IPS DF 4.7 (cell line): ENCODE data around the gene DESI2.
"Not testable (repeated sequence)": the region's sequence is repeated elsewhere in the genome, so short reads cannot be mapped to it uniquely, and the experiment has no call there.

ENCODE experiments used
- DNase-seq: peaks from one replicate; pipeline ENCODE4 v3.0.0-alpha.2; 2013; ENCODE audit warnings: low spot score; ENCODE audit errors: extremely low read depth

Gene DESI2

DNA sequence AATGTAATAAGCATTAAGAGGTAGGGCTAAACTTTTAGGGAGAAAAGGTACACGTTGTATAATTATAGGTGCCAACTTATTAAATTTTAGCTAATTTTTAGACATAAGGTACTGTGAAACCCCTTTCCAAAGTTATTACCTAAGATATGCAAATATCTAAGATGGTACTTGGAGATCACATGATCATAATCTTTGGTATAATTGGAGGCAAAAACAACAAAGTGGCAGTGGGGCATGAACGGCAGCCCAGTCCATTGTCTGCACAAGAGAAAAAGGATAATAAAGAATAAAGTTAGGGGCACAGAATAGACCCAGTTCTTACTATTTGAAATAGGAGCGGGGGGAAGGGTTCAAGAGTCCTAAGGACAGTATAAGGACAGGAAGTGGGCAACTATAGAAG is 51.2 kb downstream of the DESI2 start:
- no peak for DNase-seq

DNA sequence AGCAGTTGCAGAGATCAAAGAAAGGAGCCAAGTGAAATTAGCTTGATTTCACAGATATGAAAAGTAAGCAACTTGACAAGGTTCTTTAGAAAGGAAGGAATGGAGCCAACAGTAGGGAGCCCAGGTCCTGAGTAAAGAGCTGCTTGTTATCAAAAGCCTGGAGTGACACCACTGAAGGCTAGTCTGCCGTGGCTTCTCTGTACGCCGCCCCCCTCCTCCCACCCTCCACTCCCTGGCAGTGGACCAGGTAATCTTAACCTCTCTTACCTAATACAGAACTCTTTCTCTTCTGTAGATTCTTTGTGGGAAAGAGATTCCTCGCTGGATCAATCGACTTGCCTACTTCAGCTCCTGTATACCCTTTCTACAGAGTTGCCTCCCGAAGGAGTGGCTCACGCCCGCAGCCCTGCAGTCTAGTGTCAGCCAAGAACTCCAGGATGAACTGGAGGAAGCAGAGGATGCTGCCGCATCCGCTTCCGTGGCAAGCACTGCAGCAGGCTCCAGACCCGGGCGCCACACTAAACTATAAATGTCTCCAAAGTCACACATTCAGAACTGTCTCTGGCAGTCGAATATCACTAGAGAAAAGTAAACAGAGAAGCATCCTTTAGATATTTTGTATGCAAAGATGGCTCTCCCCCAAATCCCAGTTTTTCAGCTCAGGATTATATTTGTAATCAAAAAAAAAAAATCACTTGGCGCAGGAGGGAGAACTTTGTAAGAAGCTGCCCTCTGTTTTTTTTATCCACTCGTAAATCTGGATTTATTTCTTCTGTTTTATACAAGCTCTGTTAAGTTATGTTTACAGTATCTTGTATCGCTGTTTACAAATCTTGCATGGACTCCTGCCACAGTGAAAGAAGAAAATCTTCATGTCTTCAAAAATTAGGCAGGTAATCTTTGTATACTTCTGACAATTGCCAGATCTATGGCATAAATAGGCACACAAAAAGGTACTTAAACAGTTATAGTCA is 52.6 kb downstream of the DESI2 start:
- no peak for DNase-seq

DNA sequence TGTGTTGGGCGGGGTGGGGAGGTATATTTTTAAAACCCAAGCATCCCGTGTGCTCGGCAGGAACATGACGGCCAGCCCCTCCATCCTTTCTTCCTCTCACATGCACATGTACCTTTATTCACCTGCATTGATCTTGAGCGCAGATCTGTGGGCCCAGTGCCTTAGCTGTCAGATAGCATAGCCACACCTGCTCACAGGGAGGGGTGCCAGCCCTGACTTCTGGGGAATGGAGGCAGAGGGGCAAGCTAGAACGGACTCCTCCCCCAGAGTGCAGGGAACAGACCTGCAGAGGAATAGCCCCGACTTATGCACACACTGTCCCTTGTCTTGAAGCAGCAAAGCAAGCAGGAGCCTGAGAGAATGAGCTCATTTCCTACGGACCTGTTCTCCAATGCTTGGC is 56.1 kb downstream of the DESI2 start:
- no peak for DNase-seq

DNA sequence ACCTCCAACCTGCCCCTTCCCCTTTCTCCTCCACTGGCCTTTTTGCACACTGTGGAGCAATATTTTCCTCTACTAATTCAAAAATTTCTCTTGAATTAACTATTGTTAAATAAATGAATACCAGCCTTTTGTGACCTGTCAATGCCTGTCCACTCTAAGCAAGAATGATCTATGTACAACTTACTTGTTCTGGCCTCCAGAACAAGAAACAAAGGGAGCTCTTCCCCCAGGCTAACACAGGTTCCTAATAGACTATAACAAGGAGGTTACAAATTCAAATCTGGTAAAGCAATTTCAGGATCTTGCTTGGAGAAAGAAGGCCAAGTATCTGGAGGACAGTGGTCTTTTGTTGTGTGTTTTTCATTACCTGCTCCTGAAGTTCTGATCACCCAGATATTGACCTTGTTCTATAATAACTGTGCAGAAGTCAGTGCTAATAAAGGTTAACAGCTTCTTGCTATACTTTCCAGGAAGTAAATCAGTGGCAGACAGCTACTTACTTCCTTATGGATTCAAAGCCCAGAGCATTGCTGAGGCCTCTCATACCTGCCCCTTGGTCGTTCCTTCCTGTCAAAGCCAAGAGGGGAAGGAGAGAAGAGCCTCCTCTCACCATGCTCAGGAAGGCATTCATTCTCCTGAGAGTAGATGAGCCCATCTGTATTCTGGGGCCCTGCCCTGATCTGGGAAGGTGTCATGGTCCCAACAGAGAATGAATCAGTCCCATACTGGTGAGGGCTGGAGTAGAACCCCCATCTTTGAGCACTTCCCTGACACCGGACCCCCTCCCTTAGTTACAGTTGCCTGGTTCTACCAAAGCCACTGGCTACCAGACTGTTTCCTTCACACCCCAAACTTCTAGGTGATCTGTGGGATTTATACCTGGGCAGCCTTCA is 56.8 kb downstream of the DESI2 start:
- DNase-seq: no peak

DNA sequence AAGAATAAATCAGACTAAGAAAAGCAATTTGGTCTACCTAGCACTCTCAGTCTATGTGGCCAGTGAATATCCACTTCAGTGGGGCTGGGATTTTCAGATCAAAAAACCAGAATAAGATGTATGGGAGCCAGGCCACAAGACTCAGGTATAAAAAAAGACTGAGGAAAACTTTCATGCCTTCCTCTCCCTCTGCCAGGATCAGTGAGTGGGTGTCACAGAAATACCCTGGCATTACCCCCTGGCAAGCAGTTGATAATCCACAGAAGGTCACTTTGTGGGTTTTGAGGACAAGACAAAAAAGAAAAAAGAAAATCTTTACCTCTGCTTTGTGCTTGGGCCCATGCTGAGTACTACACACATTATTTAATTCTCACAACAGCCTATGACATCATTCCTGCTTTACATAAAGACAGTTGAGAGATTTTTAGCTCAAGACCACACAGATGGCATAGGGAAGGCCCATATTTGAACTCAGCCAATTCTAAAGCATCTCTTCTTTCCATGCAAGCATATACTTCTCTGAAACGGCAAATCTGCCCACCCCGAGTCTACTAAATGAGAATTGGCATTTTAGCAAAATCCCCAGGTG is 57.6 kb downstream of the DESI2 start:
- no peak for DNase-seq

DNA sequence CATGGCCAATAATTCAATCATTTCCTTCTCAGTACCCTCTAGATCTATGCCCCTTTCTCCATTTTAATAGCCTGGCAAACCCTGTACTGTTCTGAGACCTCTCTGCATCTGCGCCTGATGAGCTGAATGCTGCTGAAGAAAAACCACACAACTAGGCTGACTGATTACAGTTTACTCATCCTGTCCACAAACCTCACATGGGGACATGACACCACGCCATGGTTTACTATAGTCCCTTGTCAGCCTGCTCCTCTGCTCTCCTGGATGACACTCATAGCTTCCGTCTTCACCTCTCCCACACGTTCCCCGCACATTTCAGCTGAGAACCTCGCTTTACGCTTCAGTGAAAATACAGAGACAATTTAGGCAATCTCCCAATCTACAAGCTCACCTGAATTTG is 59.7 kb downstream of the DESI2 start:
- no peak for DNase-seq

DNA sequence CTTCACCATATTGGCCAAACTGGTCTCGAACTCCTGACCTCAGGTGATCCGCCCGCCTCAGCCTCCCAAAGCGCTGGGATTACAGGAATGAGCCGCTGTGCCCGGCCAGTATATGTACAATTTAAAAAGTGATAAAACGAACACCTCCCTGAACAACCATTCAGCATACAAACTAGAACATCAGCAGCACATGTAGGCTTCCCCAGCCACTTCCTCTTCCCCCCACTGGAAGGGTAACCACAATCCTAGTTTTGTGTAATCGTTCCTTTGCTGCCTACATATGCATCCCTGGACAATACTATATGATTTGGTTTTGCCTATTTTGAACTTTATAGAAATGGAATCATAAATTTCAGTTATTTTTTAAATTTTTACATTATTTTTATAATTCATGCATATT is 60.4 kb downstream of the DESI2 start:
- DNase-seq: no peak

DNA sequence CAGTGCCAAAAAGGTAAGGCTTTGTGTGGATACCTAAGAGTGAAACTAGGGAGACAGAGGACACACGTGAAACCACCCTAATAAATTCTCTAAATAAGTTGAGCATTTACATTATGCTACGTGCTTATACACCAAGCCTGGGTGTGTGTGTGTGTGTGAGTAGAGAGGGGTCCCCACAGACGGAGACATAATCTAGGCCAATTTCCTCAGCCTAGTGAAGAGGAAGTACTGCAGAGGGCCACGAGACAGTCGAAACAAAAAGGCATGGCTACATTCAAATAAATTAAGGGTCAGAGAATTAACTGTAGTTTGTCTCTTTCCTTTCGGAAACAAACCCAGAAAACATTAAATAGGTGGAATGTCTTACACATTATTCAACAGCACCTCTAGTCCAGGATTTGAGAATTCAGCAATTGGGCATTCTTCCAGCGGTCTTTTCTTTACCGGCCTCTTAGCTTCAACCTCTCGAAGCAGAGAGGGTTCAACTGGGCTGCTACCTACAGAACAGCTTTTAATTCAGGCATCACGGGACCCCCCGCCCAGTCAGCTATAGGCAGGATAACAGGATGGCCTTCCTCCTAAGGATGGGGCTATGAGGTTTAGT is 75.0 kb downstream of the DESI2 start:
- DNase-seq: no peak

DNA sequence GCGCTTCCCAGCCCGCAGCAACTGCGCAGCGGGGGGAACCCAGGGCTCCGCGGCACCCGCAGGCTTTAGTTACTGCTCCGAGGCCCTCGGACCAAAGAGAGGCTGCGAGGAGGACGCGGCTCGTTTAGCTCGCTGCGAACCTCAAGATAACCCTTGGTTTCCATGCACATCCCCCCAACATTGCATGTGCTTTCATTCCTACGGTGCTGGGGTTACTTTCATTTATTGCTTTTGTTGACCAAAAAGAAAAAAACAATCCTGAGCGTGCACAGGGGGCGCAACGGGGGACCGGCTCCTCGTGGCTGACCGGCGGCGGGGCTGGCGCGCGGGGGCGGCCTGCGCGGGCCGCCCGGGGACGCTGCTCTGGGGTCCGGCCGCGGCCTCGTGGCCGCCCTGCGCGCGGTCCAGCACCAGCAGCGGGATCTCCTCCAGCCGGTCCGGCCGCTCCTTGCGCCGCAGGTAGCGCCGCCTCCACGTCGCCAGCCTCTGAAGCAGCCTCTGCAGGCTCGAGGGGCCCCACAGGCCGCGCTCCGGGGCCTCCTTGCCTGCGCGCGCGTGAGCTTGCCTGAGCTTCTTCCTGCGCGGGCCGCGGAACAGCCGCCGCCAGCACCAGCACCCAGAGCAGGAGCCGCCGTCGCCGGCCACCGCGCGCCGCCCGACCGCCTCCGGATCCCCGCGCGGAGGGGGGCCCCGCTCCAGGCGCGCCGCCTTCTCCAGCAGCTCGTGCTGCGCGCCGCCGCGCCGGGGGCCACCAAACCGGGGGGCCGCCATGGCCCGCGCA is 77.4 kb downstream of the DESI2 start:
- no peak for DNase-seq

DNA sequence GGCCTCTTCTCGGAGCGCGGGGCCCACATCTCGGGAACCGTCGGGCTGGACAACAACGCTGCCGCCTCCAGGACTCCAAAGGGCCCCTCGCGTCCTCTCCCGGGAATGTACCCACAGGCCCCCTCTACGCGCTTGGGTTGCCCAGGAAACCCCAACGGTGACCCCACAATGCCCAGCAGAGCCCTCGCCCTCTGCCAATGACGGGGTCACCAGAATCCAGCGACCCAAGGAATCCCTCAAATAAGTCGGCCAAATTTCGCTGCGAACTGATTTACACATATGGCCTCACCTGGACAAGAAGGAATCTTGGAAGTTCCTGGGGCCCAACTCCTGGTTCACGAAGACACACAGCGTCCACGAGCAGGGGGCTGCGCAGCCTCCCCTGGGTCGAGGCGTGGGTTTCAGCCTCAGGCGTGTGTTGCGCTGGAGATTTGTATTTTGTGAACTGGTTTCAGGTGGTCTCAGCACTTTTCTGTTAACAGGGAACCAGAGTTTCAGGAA is 78.1 kb downstream of the DESI2 start:
- DNase-seq: no peak

DNA sequence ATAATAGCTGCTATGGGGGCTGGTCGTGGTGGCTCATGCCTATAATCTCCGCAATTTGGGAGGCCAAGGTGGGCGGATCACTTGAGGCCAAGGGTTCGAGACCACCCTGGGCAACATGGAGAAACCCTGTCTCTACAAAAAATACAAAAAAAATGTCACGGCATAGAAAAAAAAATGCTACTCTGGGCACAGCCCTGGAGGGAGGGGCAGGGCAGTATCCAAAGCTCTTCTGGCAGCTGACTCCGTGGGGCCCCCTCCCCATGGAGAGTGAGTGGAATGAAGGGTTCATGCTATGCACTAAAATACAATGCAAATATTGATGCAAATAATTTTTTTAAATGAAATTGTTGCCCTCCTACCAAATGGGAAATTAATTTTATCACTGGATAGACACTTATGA is 78.7 kb downstream of the DESI2 start:
- no peak for DNase-seq

DNA sequence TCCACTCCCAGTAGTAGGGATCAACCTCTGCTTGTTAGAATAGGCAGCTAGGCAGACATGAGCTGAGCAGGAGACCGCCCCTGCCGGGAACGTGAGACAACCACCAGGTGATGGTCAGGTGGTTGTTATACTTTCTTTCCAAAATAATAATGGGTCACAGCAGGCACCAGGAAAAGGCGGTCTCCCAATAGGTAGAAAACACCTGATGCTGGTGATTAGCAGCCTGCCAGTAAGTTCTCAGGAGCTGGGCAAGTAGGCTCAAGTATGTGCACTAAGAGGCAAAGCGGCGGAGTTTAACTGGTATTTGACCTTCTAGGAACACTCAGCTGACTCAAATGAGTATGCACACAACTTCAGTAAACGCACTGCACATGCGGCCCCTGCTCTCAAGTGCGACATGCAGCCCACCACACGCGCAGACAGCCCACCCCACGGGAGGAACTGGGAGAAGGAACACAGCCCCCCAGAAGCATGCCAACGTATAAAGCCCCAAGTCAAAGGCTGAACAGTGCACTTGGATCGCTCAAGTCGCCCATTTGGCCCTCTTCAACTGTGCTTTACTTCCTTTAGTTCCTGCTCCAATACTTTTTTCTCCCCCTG is 80.0 kb downstream of the DESI2 start:
- DNase-seq: no peak

DNA sequence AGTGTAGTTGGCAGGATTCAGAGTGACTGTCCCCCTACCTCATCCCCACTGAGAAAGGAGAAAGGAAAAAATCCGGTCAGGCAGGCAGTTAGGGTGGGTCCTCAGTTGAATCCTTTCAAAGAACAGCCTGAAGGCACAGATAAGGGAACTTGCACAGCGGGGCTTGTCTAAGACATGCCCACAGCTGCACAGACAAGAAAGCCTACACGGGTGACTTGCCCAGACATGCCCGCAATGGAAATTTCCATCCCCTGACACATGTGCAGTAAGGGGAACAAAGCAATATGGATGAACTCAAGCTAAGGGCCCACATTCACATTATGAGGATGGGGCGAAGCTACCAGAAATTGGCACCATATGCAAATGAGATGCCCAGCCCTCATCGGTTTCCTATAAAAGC is 82.5 kb downstream of the DESI2 start:
- DNase-seq: no peak

DNA sequence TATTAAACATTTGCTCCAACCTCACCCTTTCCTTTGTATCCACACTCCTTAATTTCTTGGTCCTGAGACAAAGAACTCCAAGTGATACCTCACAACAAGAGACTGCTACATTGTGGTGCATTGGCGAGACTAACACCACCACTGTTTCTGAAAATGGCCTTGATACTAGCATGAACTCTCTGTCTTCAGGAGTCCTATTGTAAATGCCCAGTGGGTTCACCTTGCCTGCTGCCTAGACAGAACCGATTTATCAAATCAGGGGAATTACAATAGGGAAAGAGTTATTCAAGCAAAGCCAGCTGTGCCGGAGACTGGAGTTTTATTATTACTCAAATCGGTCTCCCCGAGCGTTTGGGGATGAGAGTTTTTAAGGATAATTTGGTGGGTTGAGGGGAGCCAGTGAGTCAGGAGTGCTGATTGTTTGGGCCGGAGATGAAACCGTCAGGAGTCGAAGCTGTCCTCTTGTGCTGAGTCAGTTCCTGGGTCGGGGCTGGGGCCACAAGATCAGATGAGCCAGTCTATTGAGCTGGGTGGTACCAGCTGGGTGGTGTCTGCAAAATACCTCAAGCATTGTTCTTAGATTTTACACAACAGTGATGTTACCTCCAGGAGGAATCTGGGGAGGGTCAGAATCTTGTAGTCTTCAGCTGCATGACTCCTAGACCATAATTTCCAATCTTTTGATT is 83.1 kb downstream of the DESI2 start:
- no peak for DNase-seq

DNA sequence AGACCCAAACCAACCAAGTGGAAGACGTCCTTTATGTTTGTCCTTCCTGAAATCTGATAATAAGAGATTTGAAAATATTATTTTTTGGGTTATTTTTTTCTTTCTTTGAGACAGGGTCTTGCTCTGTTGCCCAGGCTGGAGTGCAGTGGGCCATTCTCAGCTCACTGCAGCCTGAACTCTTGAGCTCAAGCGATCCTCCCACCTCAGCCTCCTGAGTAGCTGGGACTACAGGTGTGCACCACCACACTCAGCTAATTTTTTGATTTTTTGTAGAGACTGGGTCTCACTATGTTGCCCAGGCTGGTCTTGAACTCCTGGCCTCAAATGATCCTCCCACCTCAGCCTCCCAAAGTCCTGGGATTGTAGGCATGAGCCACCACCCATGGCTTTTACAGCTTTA is 86.2 kb downstream of the DESI2 start:
- not testable (repeated sequence) for DNase-seq

DNA sequence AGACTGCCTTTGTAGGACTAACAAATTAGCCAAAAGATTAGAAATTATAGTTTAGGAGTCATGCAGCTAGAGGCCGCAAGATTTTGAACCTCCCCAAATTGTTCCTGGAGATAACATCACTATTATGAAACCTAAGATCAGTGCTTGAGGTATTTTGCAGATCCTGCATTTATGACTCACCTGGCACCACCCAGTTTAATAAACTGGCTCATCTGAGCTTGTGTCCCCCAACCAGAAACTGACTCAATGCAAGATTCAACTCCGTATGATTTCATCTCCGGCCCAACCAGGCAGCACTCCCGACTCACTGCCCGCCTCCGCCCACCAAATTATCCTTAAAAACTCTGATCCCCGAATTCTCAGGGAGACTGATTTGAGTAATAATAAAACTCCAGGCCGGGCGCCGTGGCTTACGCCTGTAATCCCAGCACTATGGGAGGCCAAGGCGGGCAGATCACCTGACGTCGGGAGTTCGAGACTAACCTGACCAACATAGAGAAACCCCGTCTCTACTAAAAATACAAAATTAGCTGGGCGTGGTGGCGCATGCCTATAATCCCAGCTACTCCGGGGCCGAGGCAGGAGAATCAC is 87.2 kb downstream of the DESI2 start:
- not testable (repeated sequence) for DNase-seq

DNA sequence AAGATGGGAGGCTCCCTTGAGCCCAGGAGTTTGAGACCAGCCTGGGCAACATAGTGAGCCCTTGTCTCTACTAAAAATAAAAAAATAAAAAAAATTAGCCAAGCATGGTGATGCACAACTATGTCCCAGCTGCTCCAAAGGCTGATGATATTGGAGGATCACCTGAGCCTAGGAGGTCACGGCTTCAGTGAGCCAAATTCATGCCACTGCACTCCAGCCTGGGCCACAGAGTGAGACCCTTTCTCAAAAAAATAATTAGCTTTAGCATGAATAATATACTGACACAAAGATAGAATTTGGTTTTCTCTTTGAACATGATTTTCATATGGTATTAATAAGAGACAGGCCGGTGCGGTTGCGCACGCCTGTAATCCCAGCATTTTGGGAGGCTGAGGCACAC is 88.8 kb downstream of the DESI2 start:
- no peak for DNase-seq

DNA sequence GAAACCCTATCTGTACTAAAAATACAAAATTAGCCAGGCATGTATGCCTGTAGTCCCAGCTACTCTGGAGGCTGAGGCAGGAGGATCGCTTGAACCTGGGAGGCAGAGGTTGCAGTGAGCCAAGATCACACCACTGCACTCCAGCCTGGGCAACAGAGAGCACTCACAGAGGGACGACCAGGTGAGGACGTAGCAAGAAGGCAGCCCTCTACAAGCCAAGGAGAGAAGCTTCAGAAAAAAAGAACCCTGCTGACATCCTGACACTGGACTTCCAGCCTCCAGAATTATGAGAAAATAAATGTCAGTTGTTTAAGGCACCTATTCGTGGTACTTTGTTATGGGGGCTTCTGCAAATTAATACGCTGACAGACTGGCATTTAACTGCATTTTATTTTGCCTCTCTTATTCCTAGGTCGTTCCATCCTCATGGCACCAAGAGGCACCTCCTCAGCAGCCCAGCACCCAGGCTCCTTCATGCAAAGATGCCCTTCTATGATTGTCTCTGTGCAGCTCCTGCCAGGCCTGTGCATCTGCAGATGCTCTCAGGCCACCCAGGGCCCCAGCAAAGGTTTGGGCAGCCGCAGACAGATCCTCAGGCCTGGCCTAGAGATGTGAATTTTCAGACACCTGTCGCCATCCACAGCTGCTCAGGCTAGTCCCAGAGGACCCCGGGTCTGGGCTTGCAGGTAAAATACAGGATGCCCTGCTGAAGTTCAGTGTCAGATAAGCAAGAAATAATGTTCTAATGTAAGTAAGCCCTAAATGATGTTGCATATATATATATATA is 96.5 kb downstream of the DESI2 start:
- DNase-seq: no peak
